Peyer's patch (tissue), 4 donors: ENCODE results near the gene ADH5.

Experiments
- CTCF ChIP-seq, 6 experiments: fragments of 450-650 bp in 4 of 6; fragments of 200-600 bp in 2 of 6; sonication (generic) in 1 of 6; IDR thresholded peaks; one replicate each; pipeline ENCODE4 v1.5.1; 2017 to 2019; ENCODE audit warnings: antibody characterized with exemption in 6 of 6, mild to moderate bottlenecking in 3 of 6, moderate library complexity in 1 of 6
- POLR2A ChIP-seq, 2 donors: fragments of 450-650 bp; IDR thresholded peaks; one replicate each; pipeline ENCODE4 v1.5.1; 2017; ENCODE audit warnings: antibody characterized with exemption in 2 of 2, mild to moderate bottlenecking in 2 of 2, moderate library complexity in 2 of 2

DNA sequence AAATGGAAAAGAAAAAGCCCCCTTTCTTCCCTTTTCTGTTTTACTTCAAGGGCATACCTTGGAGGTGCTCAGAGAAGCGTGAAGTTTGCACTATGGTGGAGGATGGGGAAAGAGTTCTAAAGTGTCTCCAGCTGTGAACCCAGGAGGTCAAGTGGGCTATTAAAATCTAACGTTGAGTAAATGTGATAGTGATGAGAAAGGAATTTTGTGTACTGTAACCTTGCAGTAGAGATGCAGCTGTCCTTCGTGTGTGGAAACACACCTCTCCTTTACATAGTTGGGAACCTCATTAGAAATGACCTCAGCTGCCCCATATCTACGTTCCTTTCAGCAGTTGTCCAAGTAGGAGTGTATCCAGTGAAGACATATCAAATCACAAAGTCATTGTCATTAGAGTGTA, 26.5 kb downstream of the ADH5 start:
- no peak for TF ChIP-seq CTCF (IDR thresholded peaks at IDR 0.05)
- no peak for TF ChIP-seq POLR2A (IDR thresholded peaks at IDR 0.05)
